ENCODE measurements around the gene GAL3ST3. TPM values are rescaled to one million over a fixed set of nuclear protein-coding genes. Genes with fewer than 3 reads are reported as not detected.

GAL3ST3 gene
- total RNA-seq, 2 donors from 2014 or later: 1.1 TPM; not detected in 1

DNA sequence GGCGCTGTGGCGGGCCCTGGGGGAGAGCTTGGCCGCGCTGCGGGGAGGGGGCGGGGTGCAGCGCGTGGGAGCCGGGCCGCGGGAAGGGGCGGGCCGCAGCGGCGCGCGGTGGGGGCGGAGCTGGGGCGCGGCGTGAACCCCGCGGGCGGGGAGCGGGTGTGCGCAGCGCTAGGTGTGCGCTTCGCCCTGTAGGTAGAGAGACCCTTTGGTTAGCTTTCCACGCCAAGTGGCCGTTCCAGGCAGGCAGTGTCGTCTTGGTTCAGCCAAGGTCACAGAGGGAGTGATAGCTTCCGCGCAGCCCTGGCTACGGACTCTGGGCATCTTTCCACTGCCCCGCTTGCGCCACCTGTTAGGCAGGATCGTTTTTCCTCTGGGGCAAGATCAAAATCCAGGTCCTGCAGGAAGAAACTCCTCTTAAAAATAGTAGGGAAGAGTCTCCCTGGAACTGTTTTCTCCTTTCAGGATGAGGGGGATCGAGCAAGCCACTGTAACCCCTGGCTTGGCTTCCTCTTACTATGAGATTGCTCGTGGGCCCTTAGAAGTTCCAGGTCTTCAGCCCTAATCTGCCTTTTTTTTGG, 46.2 kb downstream of the GAL3ST3 start:
- Histone ChIP-seq H3K27ac (peak overlapping the region; percentile 95 to 99), H3K27me3 (replicated peaks; ENCODE audit: insufficient read depth) (no peaks in the 10 kb centered on the region), H3K9me3 (no peaks in the 10 kb centered on the region), H3K36me3 (peaks cover 26% of the 10 kb centered on the region), H3K4me1 (ENCODE audit: control insufficient read depth in 1 of 2, low read depth in 2 of 2) (peaks cover 15 to 27% of the 10 kb centered on the region in 2 donors), H3K4me3 (peak overlapping the region; percentile 85)
- TF ChIP-seq CTCF (IDR thresholded peaks at IDR 0.05): peak; percentile 17
- peak; percentile 19 for ATAC-seq (ENCODE audit: insufficient number of reproducible peaks, low FRiP score, low read depth)
- DNase-seq (ENCODE audit: low spot score): no peak

DNA sequence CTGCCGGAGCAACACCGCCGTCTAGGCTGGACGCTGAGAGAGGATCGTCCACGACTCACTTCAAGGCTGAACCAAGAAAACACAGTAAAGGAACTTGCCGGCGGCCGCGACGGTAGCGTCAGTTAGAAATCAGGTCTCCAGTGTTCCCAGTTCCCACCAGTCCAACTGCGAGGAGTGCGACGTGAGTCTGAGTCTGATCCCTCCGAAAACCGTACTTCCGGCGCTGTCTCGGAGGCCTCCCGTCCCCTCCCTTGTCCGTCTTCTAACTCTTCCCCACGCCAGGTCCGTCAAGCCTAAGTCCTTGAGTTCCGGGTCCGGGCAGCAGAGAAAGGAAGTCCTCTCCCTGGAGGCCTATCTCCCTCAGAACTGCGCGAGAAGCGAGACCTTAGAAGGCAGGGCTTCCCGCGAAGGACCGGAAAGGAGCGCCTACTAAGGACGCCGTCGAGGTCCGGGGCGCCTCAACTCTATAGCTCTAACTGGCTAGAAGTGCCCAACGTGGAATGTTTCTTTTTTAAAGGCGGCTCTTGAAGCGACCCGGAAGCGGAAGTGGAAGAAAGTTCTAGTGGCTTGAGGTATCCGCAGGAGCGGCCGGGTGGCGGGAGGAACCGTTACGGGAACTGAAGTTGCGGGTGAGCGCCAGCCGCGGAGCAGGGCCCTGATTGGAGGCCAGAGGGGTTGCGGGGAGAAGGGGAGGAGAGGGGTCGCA, 46.9 kb downstream of the GAL3ST3 start, which contains the start of the genes BANF1 and EIF1AD:
BANF1 (plus strand) TSS at position 562 of the 706 bp plus-strand sequence. CDS start 748 bp downstream, outside the sequence.
EIF1AD (minus strand) TSS at position 216 of the 706 bp plus-strand sequence. CDS start 1,768 bp downstream, outside the sequence.
- H3K36me3 ChIP-seq: peaks cover 32% of the 10 kb centered on the region
- H3K4me3 ChIP-seq: peak within 1 kb of the TSS; percentile 85
- no peaks in the 10 kb centered on the region for H3K9me3 ChIP-seq
- no peak for TF ChIP-seq CTCF (IDR thresholded peaks at IDR 0.05)
- peak within 1 kb of the TSS; percentile 95 to 99 for H3K27ac ChIP-seq
- H3K4me1 ChIP-seq (ENCODE audit: control insufficient read depth in 1 of 2, low read depth in 2 of 2): peaks cover 15 to 27% of the 10 kb centered on the region in 2 donors
- ATAC-seq (ENCODE audit: insufficient number of reproducible peaks, low FRiP score, low read depth) (peak; percentile 77), DNase-seq (ENCODE audit: low spot score) (peak; percentile 71)
- H3K27me3 ChIP-seq (replicated peaks; ENCODE audit: insufficient read depth): no peaks in the 10 kb centered on the region

DNA sequence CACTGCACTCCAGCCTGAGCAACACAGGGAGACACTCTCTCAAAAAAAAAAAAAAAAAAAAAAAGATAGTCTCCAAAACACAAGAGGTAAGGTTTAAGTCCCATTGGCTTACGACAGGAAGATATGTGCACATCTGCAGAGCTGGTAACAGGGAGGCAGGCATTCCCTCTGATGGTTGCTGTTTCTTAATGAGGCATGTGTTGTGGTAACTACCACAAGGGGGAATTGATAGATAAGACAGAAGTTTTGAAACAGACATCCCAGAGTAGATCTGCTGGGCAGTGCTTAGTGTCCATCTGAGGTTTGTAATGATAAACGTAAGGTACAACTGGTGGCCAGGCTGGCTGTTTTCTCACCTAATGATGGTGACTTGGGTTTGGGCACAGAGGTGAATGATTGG, 51.7 kb downstream of the GAL3ST3 start:
- Histone ChIP-seq H3K27me3 (replicated peaks; ENCODE audit: insufficient read depth) (no peaks in the 10 kb centered on the region), H3K9me3 (no peaks in the 10 kb centered on the region), H3K36me3 (peaks cover 43% of the 10 kb centered on the region), H3K27ac (no peak overlapping the region), H3K4me1 (ENCODE audit: control insufficient read depth in 1 of 2, low read depth in 2 of 2) (peaks cover 9 to 19% of the 10 kb centered on the region in 2 donors), H3K4me3 (no peak overlapping the region)
- DNase-seq (ENCODE audit: low spot score) (no peak), ATAC-seq (ENCODE audit: insufficient number of reproducible peaks, low FRiP score, low read depth) (no peak)
- TF ChIP-seq CTCF (IDR thresholded peaks at IDR 0.05): no peak

DNA sequence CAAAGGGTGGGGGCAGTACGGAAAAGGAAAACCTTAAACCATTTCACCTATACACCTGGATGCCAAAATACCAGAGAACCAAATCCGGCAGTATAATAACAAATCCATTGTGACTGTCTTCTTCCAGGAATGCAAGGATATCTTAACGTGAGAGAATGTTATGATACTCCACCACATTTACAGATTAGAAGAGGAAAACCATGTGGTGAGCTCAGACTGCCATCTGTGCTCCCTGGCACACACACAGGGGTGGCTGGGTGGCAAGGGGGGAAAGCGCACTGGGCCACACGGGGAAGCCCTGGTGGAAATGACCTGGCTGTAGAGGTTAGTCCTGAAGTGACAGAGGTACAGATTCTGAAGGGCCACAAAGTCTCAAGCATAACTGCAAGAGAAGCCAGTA, 56.9 kb downstream of the GAL3ST3 start:
- DNase-seq (ENCODE audit: low spot score): no peak

More for the DNA sequence above, 56.9 kb downstream of the GAL3ST3 start:
- peaks cover 11% of the 10 kb centered on the region for H3K36me3 ChIP-seq
- H3K27ac ChIP-seq: no peak overlapping the region
- ATAC-seq (ENCODE audit: insufficient number of reproducible peaks, low FRiP score, low read depth): no peak
- no peaks in the 10 kb centered on the region for H3K9me3 ChIP-seq
- H3K27me3 ChIP-seq (replicated peaks; ENCODE audit: insufficient read depth): no peaks in the 10 kb centered on the region
- no peak for TF ChIP-seq CTCF (IDR thresholded peaks at IDR 0.05)
- H3K4me1 ChIP-seq (ENCODE audit: control insufficient read depth in 1 of 2, low read depth in 2 of 2): no peaks in the 10 kb centered on the region
- no peak overlapping the region for H3K4me3 ChIP-seq

Other genes starting within 250 kb of the GAL3ST3 start
- under 1 TPM in 1 of 2 donors, not detected in 1; 0.81 TPM for gene SNX32, start 215.2 kb downstream of the GAL3ST3 start, total RNA-seq
- gene CFL1, start 191.0 kb downstream of the GAL3ST3 start, total RNA-seq: 100 to 1,000 TPM; 565 to 797 TPM
- 10 to 100 TPM; 51.8 to 62.8 TPM for gene MUS81, start 188.7 kb downstream of the GAL3ST3 start, total RNA-seq
- gene EFEMP2, start 176.4 kb downstream of the GAL3ST3 start, total RNA-seq: 100 to 1,000 TPM; 134 to 219 TPM
- gene CTSW, start 169.3 kb downstream of the GAL3ST3 start, total RNA-seq: 10 to 100 TPM in 1 of 2 donors, 1 to 10 TPM in 1; 1.6 to 13.7 TPM
- 100 to 1,000 TPM in 1 of 2 donors, 10 to 100 TPM in 1; 50.4 to 111 TPM for gene FIBP, start 160.7 kb downstream of the GAL3ST3 start, total RNA-seq
- 100 to 1,000 TPM in 1 of 2 donors, 10 to 100 TPM in 1; 75.8 to 100 TPM for gene CCDC85B, start 158.5 kb downstream of the GAL3ST3 start, total RNA-seq
- gene FOSL1, start 148.8 kb downstream of the GAL3ST3 start, total RNA-seq: 100 to 1,000 TPM in 1 of 2 donors, 10 to 100 TPM in 1; 25.6 to 143 TPM
- gene C11orf68, start 130.1 kb downstream of the GAL3ST3 start, total RNA-seq: 10 to 100 TPM; 16.3 to 27.9 TPM
- 10 to 100 TPM; 82.5 to 91.2 TPM for gene DRAP1, start 129.7 kb downstream of the GAL3ST3 start, total RNA-seq
- not detected for gene TSGA10IP, start 103.7 kb downstream of the GAL3ST3 start, total RNA-seq
- 10 to 100 TPM; 32.5 to 38.0 TPM for gene SART1, start 87.4 kb downstream of the GAL3ST3 start, total RNA-seq
- gene EIF1AD, start 47.0 kb downstream of the GAL3ST3 start, total RNA-seq: 10 to 100 TPM; 20.6 to 43.5 TPM
- 10 to 100 TPM; 22.2 to 60.0 TPM for gene BANF1, start 46.7 kb downstream of the GAL3ST3 start, total RNA-seq
- 10 to 100 TPM in 1 of 2 donors, 1 to 10 TPM in 1; 4.5 to 16.9 TPM for gene CST6, start 37.2 kb downstream of the GAL3ST3 start, total RNA-seq
- not detected for gene CATSPER1, start 22.7 kb downstream of the GAL3ST3 start, total RNA-seq
- 100 to 1,000 TPM; 142 TPM for gene SF3B2, start 3.2 kb upstream of the GAL3ST3 start, total RNA-seq
- 100 to 1,000 TPM in 1 of 2 donors, 10 to 100 TPM in 1; 82.9 to 112 TPM for gene PACS1, start 21.1 kb upstream of the GAL3ST3 start, total RNA-seq
- 10 to 100 TPM; 48.6 to 55.9 TPM for gene KLC2, start 208.5 kb upstream of the GAL3ST3 start, total RNA-seq
- 10 to 100 TPM; 57.2 to 96.0 TPM for gene RAB1B, start 219.5 kb upstream of the GAL3ST3 start, total RNA-seq
- gene CNIH2, start 229.0 kb upstream of the GAL3ST3 start, total RNA-seq: not detected
- 100 to 1,000 TPM in 1 of 2 donors, 10 to 100 TPM in 1; 65.4 to 155 TPM for gene YIF1A, start 240.0 kb upstream of the GAL3ST3 start, total RNA-seq
- gene TMEM151A, start 242.7 kb upstream of the GAL3ST3 start, total RNA-seq: under 1 TPM in 1 of 2 donors, not detected in 1; 0.27 TPM

Data from thoracic aorta (tissue), 2 donors.